H9 (cell line): ENCODE results near the gene CNN3. TPM values are rescaled to one million over a fixed set of nuclear protein-coding genes. Genes with fewer than 3 reads are reported as not detected.

Source experiments
- DNase-seq: peaks from one replicate; pipeline ENCODE4 v3.0.0-alpha.2; 2017
- H2AFZ ChIP-seq: one replicate; pipeline ENCODE4 v1.6.1; 2013; ENCODE audit warnings: mild to moderate bottlenecking, low read length, control low read depth, moderate library complexity
- H2AK5ac ChIP-seq: 2 replicates; pipeline ENCODE4 v1.6.1; 2013; ENCODE audit warnings: low read length, control low read depth, mixed read lengths; ENCODE audit not compliant: insufficient read length
- H2BK120ac ChIP-seq: one replicate; pipeline ENCODE4 v1.6.1; 2013; ENCODE audit warnings: low read depth, mild to moderate bottlenecking, low read length, control low read depth, inconsistent platforms; ENCODE audit not compliant: poor library complexity, severe bottlenecking
- H2BK12ac ChIP-seq: 2 replicates; pipeline ENCODE4 v1.6.1; 2013; ENCODE audit warnings: low read length, control low read depth, mixed read lengths, low read depth; ENCODE audit not compliant: insufficient read length
- H2BK15ac ChIP-seq: 2 replicates; pipeline ENCODE4 v1.6.1; 2013; ENCODE audit warnings: low read depth, low read length, control low read depth
- H2BK20ac ChIP-seq: one replicate; pipeline ENCODE4 v1.6.1; 2013; ENCODE audit warnings: low read depth, mild to moderate bottlenecking, low read length, control low read depth, inconsistent platforms; ENCODE audit not compliant: poor library complexity, severe bottlenecking
- H2BK5ac ChIP-seq: 2 replicates; pipeline ENCODE4 v1.6.1; 2013; ENCODE audit warnings: low read length, control low read depth, mixed read lengths; ENCODE audit not compliant: insufficient read length
- H3K14ac ChIP-seq: 2 replicates; pipeline ENCODE4 v1.6.1; 2013; ENCODE audit warnings: low read length, control low read depth; ENCODE audit not compliant: insufficient read depth
- H3K18ac ChIP-seq: 2 replicates; pipeline ENCODE4 v1.6.1; 2013; ENCODE audit warnings: low read depth, mild to moderate bottlenecking, mixed read lengths, low read length, control low read depth; ENCODE audit not compliant: insufficient read length
- H3K23ac ChIP-seq: 2 replicates; pipeline ENCODE4 v1.6.1; 2013; ENCODE audit warnings: low read length, control low read depth, mixed read lengths, low read depth; ENCODE audit not compliant: insufficient read length
- H3K23me2 ChIP-seq: 2 replicates; pipeline ENCODE4 v1.6.1; 2013; ENCODE audit warnings: low read depth, mild to moderate bottlenecking, mixed read lengths, low read length, control low read depth; ENCODE audit not compliant: insufficient read length, poor library complexity, severe bottlenecking
- H3K27ac ChIP-seq: 2 replicates; pipeline ENCODE4 v1.5.1; 2013; ENCODE audit warnings: low read length, control low read depth, mixed read lengths, low read depth; ENCODE audit not compliant: insufficient read length
- H3K27me3 ChIP-seq: 2 replicates; pipeline ENCODE4 v1.6.1; 2013; ENCODE audit warnings: low read length, control low read depth, inconsistent platforms; ENCODE audit not compliant: insufficient read depth
- H3K4ac ChIP-seq: 2 replicates; pipeline ENCODE4 v1.6.1; 2013; ENCODE audit warnings: low read depth, mild to moderate bottlenecking, control low read depth, inconsistent platforms, low read length, moderate library complexity
- H3K4me1 ChIP-seq: 2 replicates; pipeline ENCODE4 v1.6.1; 2013; ENCODE audit warnings: low read length, control low read depth, inconsistent platforms; ENCODE audit not compliant: insufficient read depth
- H3K4me2 ChIP-seq: 2 replicates; pipeline ENCODE4 v1.6.1; 2013; ENCODE audit warnings: low read length, control low read depth, mixed read lengths; ENCODE audit not compliant: insufficient read length, insufficient read depth
- H3K56ac ChIP-seq: 2 replicates; pipeline ENCODE4 v1.6.1; 2013; ENCODE audit warnings: low read depth, mild to moderate bottlenecking, mixed read lengths, low read length, control low read depth; ENCODE audit not compliant: insufficient read length
- H3K79me1 ChIP-seq: 2 replicates; pipeline ENCODE4 v1.6.1; 2013; ENCODE audit warnings: low read depth, mild to moderate bottlenecking, moderate library complexity, low read length, control low read depth, inconsistent platforms; ENCODE audit not compliant: insufficient read depth, poor library complexity, severe bottlenecking
- H3K79me2 ChIP-seq: 2 replicates; pipeline ENCODE4 v1.6.1; 2013; ENCODE audit warnings: low read length, control low read depth, inconsistent platforms; ENCODE audit not compliant: insufficient read depth
- H3K9ac ChIP-seq: 2 replicates; pipeline ENCODE4 v1.6.1; 2013; ENCODE audit warnings: low read length, control low read depth, mixed read lengths; ENCODE audit not compliant: insufficient read length; ENCODE audit errors: extremely low read depth
- H3K9me3 ChIP-seq: one replicate; pipeline ENCODE4 v1.6.1; 2013; ENCODE audit warnings: low read depth, low read length, inconsistent platforms; ENCODE audit not compliant: control insufficient read depth
- H3T11ph ChIP-seq: one replicate; pipeline ENCODE4 v1.6.1; 2013; ENCODE audit warnings: mild to moderate bottlenecking, low read length, control low read depth, inconsistent platforms
- H4K20me1 ChIP-seq: one replicate; pipeline ENCODE4 v1.6.1; 2013; ENCODE audit not compliant: control insufficient read depth, insufficient read length, insufficient read depth
- H4K5ac ChIP-seq: 2 replicates; pipeline ENCODE4 v1.6.1; 2013; ENCODE audit warnings: low read depth, mild to moderate bottlenecking, mixed read lengths, low read length, control low read depth; ENCODE audit not compliant: insufficient read length
- H4K8ac ChIP-seq: replicated peaks from 2 replicates; pipeline ENCODE4 v1.6.1; 2013; ENCODE audit warnings: low read length, control low read depth, mixed read lengths, low read depth; ENCODE audit not compliant: insufficient read length
- H4K91ac ChIP-seq: 2 replicates; pipeline ENCODE4 v1.6.1; 2013; ENCODE audit warnings: low read depth, mild to moderate bottlenecking, moderate library complexity, mixed read lengths, low read length, control low read depth; ENCODE audit not compliant: insufficient read length
- H3K27ac Mint-ChIP-seq, 3 experiments: 2 replicates in 2 of 3; 3 replicates in 1 of 3; pipeline ENCODE4 v1.8.0; 2020 to 2021; ENCODE audit warnings: mixed read lengths in 3 of 3, mild to moderate bottlenecking in 1 of 3, moderate library complexity in 1 of 3
- H3K27me3 Mint-ChIP-seq: 2 replicates; pipeline ENCODE4 v1.8.0; 2021; ENCODE audit warnings: low read depth, mild to moderate bottlenecking, moderate library complexity, mixed read lengths
- H3K36me3 Mint-ChIP-seq, 3 experiments: 2 replicates in 2 of 3; 3 replicates in 1 of 3; pipeline ENCODE4 v1.8.0; 2020 to 2021; ENCODE audit warnings: low read depth in 3 of 3, mixed read lengths in 3 of 3; ENCODE audit not compliant: insufficient read depth in 1 of 3
- H3K4me1 Mint-ChIP-seq, 2 experiments: 2 replicates each; pipeline ENCODE4 v1.8.0; 2020; ENCODE audit warnings: mixed read lengths in 2 of 2
- H3K4me3 Mint-ChIP-seq, 2 experiments: 2 replicates in 1 of 2; 3 replicates in 1 of 2; pipeline ENCODE4 v1.8.0; 2020 to 2021; ENCODE audit warnings: mild to moderate bottlenecking in 2 of 2, mixed read lengths in 2 of 2, moderate library complexity in 1 of 2
- H3K9me3 Mint-ChIP-seq, 2 experiments: 2 replicates in 1 of 2; 3 replicates in 1 of 2; pipeline ENCODE4 v1.8.0; 2020; ENCODE audit warnings: mild to moderate bottlenecking in 2 of 2, mixed read lengths in 2 of 2, moderate library complexity in 1 of 2
- WGBS: extraction: QIAGEN DNeasy Blood & Tissue Kit; methylation state at CpG from one replicate; pipeline ENCODE4 v1.1.7; 2013; ENCODE audit warnings: missing lambda C conversion rate, low lambda C conversion rate, mixed read lengths; ENCODE audit not compliant: insufficient read length; ENCODE audit errors: extremely low coverage; 5-methylcytosine and 5-hydroxymethylcytosine counted together
- long read RNA-seq: library from polyadenylated mRNA; unstranded; transcript quantifications from one replicate; pipeline ENCODE4 v2.0.0, GENCODE V29; 2020
- total RNA-seq: library from RNA; stranded (reverse); gene quantifications from 2 replicates; pipeline ENCODE4 v1.2.1, GENCODE V29; 2021
- TF ChIP-seq, protein P1 (sequence below): fragments of 200-600 bp; sonication (generic); conservative IDR thresholded peaks from 3 replicates; pipeline ENCODE4 v1.8.0; 2021; ENCODE audit warnings: antibody characterized with exemption, mild to moderate bottlenecking

The CNN3 gene
- total RNA-seq, result 265 and 279 TPM in 2 replicates
- long read RNA-seq, transcript CNN3-201 (7 exons, 2,165 nt), result major isoform, 2,851 of 2,948 reads
- long read RNA-seq, transcript CNN3-202 (6 exons, 1,974 nt), result minor isoform, 11 of 2,948 reads
- long read RNA-seq, partial matches to known transcripts, result 16 of 2,948 reads
- long read RNA-seq, other reads (novel, unspliced or antisense), result 68 of 2,948 reads

DNA sequence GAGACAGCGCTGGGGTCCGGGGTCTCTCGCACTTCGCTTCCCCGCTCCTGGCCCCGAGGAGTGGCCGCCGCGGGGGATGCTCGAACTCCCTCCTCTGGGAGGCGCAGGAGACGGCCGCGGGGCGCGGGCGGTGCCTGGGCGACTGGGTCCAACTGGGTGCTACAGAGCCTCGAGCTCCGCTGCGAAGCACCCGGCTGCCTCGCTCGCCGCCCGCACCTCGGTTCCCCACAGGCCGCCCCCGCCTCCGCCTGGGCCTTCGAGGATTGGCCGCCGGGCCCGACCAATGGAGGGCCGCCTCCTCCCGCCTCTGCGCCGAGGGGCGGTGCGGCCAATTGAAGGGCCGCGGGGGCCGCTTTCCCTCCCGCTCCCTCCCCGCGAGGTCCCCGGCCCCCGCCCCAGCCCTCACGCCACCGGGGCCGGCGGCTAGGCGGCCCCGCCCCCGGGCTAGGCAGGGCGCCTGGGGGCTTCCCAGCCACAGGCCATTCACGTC lies at the start of gene CNN3:
TSS of gene CNN3 (minus strand) at position 196 of the 490 bp plus-strand sequence. CDS start 216 bp downstream, outside the sequence.
- Histone ChIP-seq H2AK5ac (no peak within 1 kb of the TSS), H3K27ac (peak within 1 kb of the TSS; percentile 92), H3K18ac (peak within 1 kb of the TSS; percentile 97), H2BK12ac (peak within 1 kb of the TSS; percentile 83), H2BK5ac (peak within 1 kb of the TSS; percentile 85), H3K27me3 (no peaks in the 10 kb centered on the region), H3T11ph (peak within 1 kb of the TSS; percentile 89), H4K20me1 (no peaks in the 10 kb centered on the region), H4K5ac (peak within 1 kb of the TSS; percentile 76), H2AFZ (no peak within 1 kb of the TSS), H2BK20ac (no peak within 1 kb of the TSS), H4K91ac (peak within 1 kb of the TSS; percentile 99), H2BK120ac (peak within 1 kb of the TSS; percentile 92), H3K23ac (peak within 1 kb of the TSS; percentile 43), H3K79me1 (peaks cover 5% of the 10 kb centered on the region), H3K9ac (peak within 1 kb of the TSS; percentile 92), H3K56ac (peak within 1 kb of the TSS; percentile 67), H3K79me2 (peaks cover 27% of the 10 kb centered on the region), H3K14ac (peak within 1 kb of the TSS; percentile 96), H3K4ac (peak within 1 kb of the TSS; percentile 97), H4K8ac (peak within 1 kb of the TSS; percentile 11), H3K4me2 (peak within 1 kb of the TSS; percentile 79), H3K23me2 (peaks cover 18% of the 10 kb centered on the region), H2BK15ac (peak within 1 kb of the TSS; percentile 59; the same call in 1 of the 2 replicates), H3K4me1 (peaks cover 19% of the 10 kb centered on the region; the same call in 1 of the 2 replicates), H3K9me3 (no peaks in the 10 kb centered on the region)
- no peaks in the 10 kb centered on the region for H3K27me3 Mint-ChIP-seq
- TF ChIP-seq, protein P1, sequence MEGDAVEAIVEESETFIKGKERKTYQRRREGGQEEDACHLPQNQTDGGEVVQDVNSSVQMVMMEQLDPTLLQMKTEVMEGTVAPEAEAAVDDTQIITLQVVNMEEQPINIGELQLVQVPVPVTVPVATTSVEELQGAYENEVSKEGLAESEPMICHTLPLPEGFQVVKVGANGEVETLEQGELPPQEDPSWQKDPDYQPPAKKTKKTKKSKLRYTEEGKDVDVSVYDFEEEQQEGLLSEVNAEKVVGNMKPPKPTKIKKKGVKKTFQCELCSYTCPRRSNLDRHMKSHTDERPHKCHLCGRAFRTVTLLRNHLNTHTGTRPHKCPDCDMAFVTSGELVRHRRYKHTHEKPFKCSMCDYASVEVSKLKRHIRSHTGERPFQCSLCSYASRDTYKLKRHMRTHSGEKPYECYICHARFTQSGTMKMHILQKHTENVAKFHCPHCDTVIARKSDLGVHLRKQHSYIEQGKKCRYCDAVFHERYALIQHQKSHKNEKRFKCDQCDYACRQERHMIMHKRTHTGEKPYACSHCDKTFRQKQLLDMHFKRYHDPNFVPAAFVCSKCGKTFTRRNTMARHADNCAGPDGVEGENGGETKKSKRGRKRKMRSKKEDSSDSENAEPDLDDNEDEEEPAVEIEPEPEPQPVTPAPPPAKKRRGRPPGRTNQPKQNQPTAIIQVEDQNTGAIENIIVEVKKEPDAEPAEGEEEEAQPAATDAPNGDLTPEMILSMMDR, result no peak
- peaks cover 58 to 65% of the 10 kb centered on the region in 2 experiments for H3K4me1 Mint-ChIP-seq
- peak within 1 kb of the TSS; percentile 100 for H3K27ac Mint-ChIP-seq
- H3K36me3 Mint-ChIP-seq, result peaks cover 18 to 28% (median 21%) of the 10 kb centered on the region in 3 experiments
- H3K4me3 Mint-ChIP-seq, result peak within 1 kb of the TSS; percentile 95 to 98
- DNase-seq, result peak; percentile 94
- WGBS, result no CpG with 5 or more reads among the region's 57 CpGs
- peaks cover 0 to 2% of the 10 kb centered on the region in 2 experiments; a peak in 1 of 5 replicates for H3K9me3 Mint-ChIP-seq
